HEK293T (cell line): ENCODE results near the gene ANO2.

Experiments used
- CTCF ChIA-PET: fragments of 350-600 bp; formaldehyde crosslinking; extraction: SDS; loops from one replicate; lab custom pipeline; 2021; ENCODE audit warnings: antibody characterized with exemption, inconsistent platforms; lab: Yijun Ruan, JAX
- POLR2A ChIA-PET: fragments of 350-600 bp; formaldehyde crosslinking; extraction: SDS; loops from one replicate; lab custom pipeline; 2020; ENCODE audit warnings: antibody characterized with exemption, inconsistent platforms; lab: Yijun Ruan, JAX
- DNase-seq: peaks from one replicate; pipeline ENCODE4 v3.0.0; 2012; ENCODE audit warnings: mixed read lengths; ENCODE audit errors: extremely low spot score
- ARNT ChIP-seq: fragments of 450-650 bp; IDR thresholded peaks from 2 replicates; pipeline ENCODE4 v1.6.1; 2017; ENCODE audit warnings: mild to moderate bottlenecking
- BHLHE40 ChIP-seq: fragments of 450-650 bp; IDR thresholded peaks from 2 replicates; pipeline ENCODE4 v1.6.1; 2016; ENCODE audit warnings: mild to moderate bottlenecking, moderate library complexity, borderline replicate concordance
- CTBP1 ChIP-seq: fragments of 450-650 bp; IDR thresholded peaks from 2 replicates; pipeline ENCODE4 v1.6.1; 2016; ENCODE audit warnings: borderline replicate concordance
- ELF4 ChIP-seq: fragments of 450-650 bp; IDR thresholded peaks from 2 replicates; pipeline ENCODE4 v1.6.1; 2017; ENCODE audit warnings: antibody characterized with exemption
- FOXA1 ChIP-seq: fragments of 450-650 bp; IDR thresholded peaks from 2 replicates; pipeline ENCODE4 v1.6.1; 2016; ENCODE audit warnings: mild to moderate bottlenecking
- FOXK2 ChIP-seq: fragments of 450-650 bp; IDR thresholded peaks from 2 replicates; pipeline ENCODE4 v1.6.1; 2016; ENCODE audit warnings: mild to moderate bottlenecking
- FOXM1 ChIP-seq: fragments of 450-650 bp; IDR thresholded peaks from 2 replicates; pipeline ENCODE4 v1.6.1; 2017; ENCODE audit warnings: mild to moderate bottlenecking, borderline replicate concordance
- HDGF ChIP-seq: fragments of 450-650 bp; IDR thresholded peaks from 2 replicates; pipeline ENCODE4 v1.6.1; 2017; ENCODE audit warnings: antibody characterized with exemption, borderline replicate concordance
- L3MBTL2 ChIP-seq: fragments of 450-650 bp; conservative IDR thresholded peaks from 2 replicates; pipeline ENCODE4 v1.6.1; 2016; ENCODE audit warnings: mild to moderate bottlenecking
- LEF1 ChIP-seq: fragments of 450-650 bp; IDR thresholded peaks from 2 replicates; pipeline ENCODE4 v1.6.1; 2017; ENCODE audit warnings: mild to moderate bottlenecking, borderline replicate concordance
- NFRKB ChIP-seq: fragments of 450-650 bp; IDR thresholded peaks from 2 replicates; pipeline ENCODE4 v1.6.1; 2016; ENCODE audit warnings: mild to moderate bottlenecking, moderate library complexity
- PKNOX1 ChIP-seq: fragments of 450-650 bp; IDR thresholded peaks from 2 replicates; pipeline ENCODE4 v1.6.1; 2016
- SP1 ChIP-seq: fragments of 450-650 bp; IDR thresholded peaks from 2 replicates; pipeline ENCODE4 v1.6.1; 2017
- SUZ12 ChIP-seq: fragments of 450-650 bp; IDR thresholded peaks from 2 replicates; pipeline ENCODE4 v1.6.1; 2016; ENCODE audit warnings: mild to moderate bottlenecking
- TARDBP ChIP-seq: fragments of 450-650 bp; IDR thresholded peaks from 2 replicates; pipeline ENCODE4 v1.6.1; 2016
- ZNF384 ChIP-seq: fragments of 450-650 bp; IDR thresholded peaks from 2 replicates; pipeline ENCODE4 v1.6.1; 2016

ANO2 gene

GRCh38 chr12:5872745-5873144 is 72.3 kb downstream of the ANO2 start:
- ChIA-PET CTCF (interaction anchor here (0.6 kb wide), 1 partner anchor 167 kb away, joined by 3 read pairs; no protein-coding TSS in a partner anchor), POLR2A (no interaction called here)
- peak; percentile 34 for DNase-seq
- no peak for TF ChIP-seq NFRKB
- TF ChIP-seq HDGF, result no peak
- no peak for TF ChIP-seq LEF1
- no peak for TF ChIP-seq ARNT

DNA sequence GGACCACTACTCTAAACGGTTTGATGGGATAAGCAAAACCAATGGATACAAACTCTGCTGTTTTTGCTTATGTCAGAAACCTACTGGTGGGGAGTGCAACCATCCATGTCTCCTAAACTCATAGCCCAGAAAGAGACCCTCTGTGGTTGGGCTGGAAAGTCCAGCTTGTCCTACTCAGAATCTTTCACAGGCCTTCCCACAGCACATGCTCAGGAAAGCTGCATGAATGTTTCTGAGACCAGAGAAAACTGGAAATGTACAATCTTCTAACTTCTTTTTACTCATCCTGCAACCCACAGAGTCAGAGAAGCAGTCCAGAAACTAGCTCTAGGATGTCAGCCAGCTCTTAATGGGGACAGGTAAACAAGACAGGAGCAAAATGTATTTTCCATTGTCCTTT is 73.3 kb downstream of the ANO2 start:
- ChIA-PET POLR2A (no interaction called here), CTCF (interaction anchor here (0.8 to 0.9 kb wide), 2 partner anchors 122 to 126 kb away, joined by 3 to 4 read pairs; no protein-coding TSS in a partner anchor)
- no peak for DNase-seq
- TF ChIP-seq ARNT (no peak), CTBP1 (no peak)

- no peak for TF ChIP-seq FOXA1
- no peak for TF ChIP-seq ELF4
- TF ChIP-seq HDGF, result no peak
- no peak for TF ChIP-seq ZNF384
- TF ChIP-seq SUZ12, result no peak
- no peak for TF ChIP-seq FOXK2
- no peak for TF ChIP-seq BHLHE40
- TF ChIP-seq LEF1, result no peak
- TF ChIP-seq ARNT, result no peak
- TF ChIP-seq FOXM1, result no peak
- no peak for TF ChIP-seq L3MBTL2
- no peak for TF ChIP-seq CTBP1
- TF ChIP-seq NFRKB, result no peak
- TF ChIP-seq TARDBP, result no peak
- TF ChIP-seq SP1, result no peak
- no peak for TF ChIP-seq PKNOX1
- ChIA-PET CTCF (no interaction called here), POLR2A (no interaction called here)
- DNase-seq, result no peak
These were observed 74.9 kb downstream of the ANO2 start for GRCh38 chr12:5870183-5870582.

GRCh38 chr12:5868625-5869295 is 76.3 kb downstream of the ANO2 start:
- TF ChIP-seq FOXM1 (no peak), PKNOX1 (no peak), CTBP1 (no peak), TARDBP (no peak), FOXK2 (no peak), L3MBTL2 (no peak), LEF1 (no peak), ELF4 (no peak), ZNF384 (no peak), NFRKB (no peak), BHLHE40 (no peak), HDGF (no peak), FOXA1 (no peak), SUZ12 (no peak), ARNT (no peak), SP1 (no peak)
- POLR2A ChIA-PET, result no interaction called here
- no peak for DNase-seq
- CTCF ChIA-PET, result interaction anchor here (0.6 kb wide), 1 partner anchor 8 kb away, joined by 3 read pairs; no protein-coding TSS in a partner anchor

- no peak for DNase-seq
- TF ChIP-seq BHLHE40 (no peak), FOXK2 (no peak), ZNF384 (no peak), TARDBP (no peak)
- ChIA-PET CTCF (no interaction called here), POLR2A (no interaction called here)
These were observed 79.7 kb downstream of the ANO2 start for GRCh38 chr12:5865397-5865796.

GRCh38 chr12:5864972-5865371 is 80.1 kb downstream of the ANO2 start:
- no peak for TF ChIP-seq BHLHE40
- TF ChIP-seq CTBP1, result no peak
- no peak for TF ChIP-seq SP1
- TF ChIP-seq ZNF384, result no peak
- TF ChIP-seq ARNT, result no peak
- TF ChIP-seq LEF1, result no peak
- TF ChIP-seq FOXA1, result no peak
- TF ChIP-seq TARDBP, result no peak
- TF ChIP-seq SUZ12, result no peak
- TF ChIP-seq L3MBTL2, result no peak
- TF ChIP-seq NFRKB, result no peak
- no peak for TF ChIP-seq FOXM1
- no peak for TF ChIP-seq HDGF
- no peak for TF ChIP-seq FOXK2
- no peak for TF ChIP-seq ELF4
- no peak for TF ChIP-seq PKNOX1
- ChIA-PET CTCF (no interaction called here), POLR2A (no interaction called here)
- no peak for DNase-seq

- TF ChIP-seq NFRKB (no peak), PKNOX1 (no peak), L3MBTL2 (no peak), BHLHE40 (no peak), ARNT (no peak), FOXA1 (no peak), SUZ12 (no peak), ELF4 (no peak), TARDBP (no peak), FOXK2 (no peak)
- ChIA-PET CTCF (no interaction called here), POLR2A (no interaction called here)
- no peak for DNase-seq
These were observed 80.8 kb downstream of the ANO2 start for GRCh38 chr12:5864301-5864700.
